ENCODE results near the gene TMEM200B. TPM values are rescaled to one million over a fixed set of nuclear protein-coding genes. Genes with fewer than 3 reads are reported as not detected.

The TMEM200B gene
- total and polyA plus RNA-seq, 10 donors, result 0.98 to 5.6 (median 3.7) TPM

DNA sequence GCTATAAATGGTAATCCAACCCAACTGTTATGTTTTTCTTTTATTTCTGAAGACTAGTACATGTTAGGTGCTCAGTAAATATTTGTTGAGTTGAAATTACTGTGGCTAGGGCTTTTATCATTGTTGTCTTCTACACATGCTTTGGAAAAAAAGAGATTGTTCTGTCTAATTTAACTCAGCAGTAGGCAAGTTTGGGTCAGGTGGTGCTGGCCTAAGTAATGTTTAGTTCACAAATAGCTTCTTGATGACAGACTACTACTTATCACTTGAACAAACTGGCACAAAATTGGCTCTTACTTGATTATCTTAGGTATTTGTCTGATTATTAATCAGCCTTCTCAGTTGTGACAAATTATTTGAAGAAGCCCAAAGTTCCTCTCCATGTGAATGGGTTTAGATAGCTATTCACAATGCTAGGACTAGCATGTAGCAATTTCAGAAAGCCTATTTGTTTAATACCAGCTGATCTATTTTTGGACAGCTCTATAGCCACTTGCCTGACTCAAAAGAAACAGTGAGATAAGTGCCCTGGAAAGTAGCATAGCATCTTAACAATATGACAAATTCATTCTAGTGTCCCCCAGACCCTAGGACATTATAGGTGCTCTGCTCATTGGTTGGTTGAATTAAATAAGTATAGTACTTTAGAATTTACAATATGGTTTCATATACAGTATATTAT lies 32.6 kb downstream of the TMEM200B start:
- no peak for DNase-seq
- Histone ChIP-seq H3K27ac (no peak overlapping the region), H3K4me1 (no peaks in the 10 kb centered on the region), H3K27me3 (replicated peaks in 1 of 7) (no peaks in the 10 kb centered on the region), H3K36me3 (peaks cover 0 to 77% (median 9%) of the 10 kb centered on the region in 6 donors), H3K4me3 (no peak overlapping the region), H3K9me3 (peaks cover 0 to 7% (median 3%) of the 10 kb centered on the region in 8 donors)
- TF ChIP-seq POLR2AphosphoS5 (IDR thresholded peaks at IDR 0.05), result no peak
- TF ChIP-seq, protein P1, sequence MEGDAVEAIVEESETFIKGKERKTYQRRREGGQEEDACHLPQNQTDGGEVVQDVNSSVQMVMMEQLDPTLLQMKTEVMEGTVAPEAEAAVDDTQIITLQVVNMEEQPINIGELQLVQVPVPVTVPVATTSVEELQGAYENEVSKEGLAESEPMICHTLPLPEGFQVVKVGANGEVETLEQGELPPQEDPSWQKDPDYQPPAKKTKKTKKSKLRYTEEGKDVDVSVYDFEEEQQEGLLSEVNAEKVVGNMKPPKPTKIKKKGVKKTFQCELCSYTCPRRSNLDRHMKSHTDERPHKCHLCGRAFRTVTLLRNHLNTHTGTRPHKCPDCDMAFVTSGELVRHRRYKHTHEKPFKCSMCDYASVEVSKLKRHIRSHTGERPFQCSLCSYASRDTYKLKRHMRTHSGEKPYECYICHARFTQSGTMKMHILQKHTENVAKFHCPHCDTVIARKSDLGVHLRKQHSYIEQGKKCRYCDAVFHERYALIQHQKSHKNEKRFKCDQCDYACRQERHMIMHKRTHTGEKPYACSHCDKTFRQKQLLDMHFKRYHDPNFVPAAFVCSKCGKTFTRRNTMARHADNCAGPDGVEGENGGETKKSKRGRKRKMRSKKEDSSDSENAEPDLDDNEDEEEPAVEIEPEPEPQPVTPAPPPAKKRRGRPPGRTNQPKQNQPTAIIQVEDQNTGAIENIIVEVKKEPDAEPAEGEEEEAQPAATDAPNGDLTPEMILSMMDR (IDR thresholded peaks at IDR 0.05 in 8 of 11, conservative IDR thresholded peaks at IDR 0.05 in 3 of 11), result no peak
- no peak for TF ChIP-seq POLR2A (IDR thresholded peaks at IDR 0.05)
- intact Hi-C loops (cut with DNase I; ENCODE audit: low total_unique reads), result no loop called here

DNA sequence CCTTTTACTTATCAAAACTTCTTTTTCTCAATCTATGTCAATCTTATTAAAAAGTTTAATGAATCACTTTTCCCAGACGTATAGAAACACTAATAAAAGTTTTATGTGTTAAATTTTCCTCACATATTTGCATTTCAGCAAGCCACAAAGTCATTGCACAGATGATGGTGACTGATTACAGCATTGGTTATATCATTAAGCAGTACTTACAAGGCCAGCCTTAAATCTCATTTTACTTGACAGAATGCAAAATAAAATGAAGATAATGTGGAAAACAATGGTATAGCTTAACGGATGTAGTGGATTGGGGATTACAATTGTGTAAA lies 39.5 kb downstream of the TMEM200B start:
- DNase-seq, result no peak
- TF ChIP-seq, protein P1 (IDR thresholded peaks at IDR 0.05 in 8 of 11, conservative IDR thresholded peaks at IDR 0.05 in 3 of 11), result no peak
- no peak for TF ChIP-seq POLR2A (IDR thresholded peaks at IDR 0.05)
- TF ChIP-seq POLR2AphosphoS5 (IDR thresholded peaks at IDR 0.05), result no peak
- 70 to 88% (median 73%) methylated on average over 2 of the region's 2 CpGs for WGBS, 5 donors
- H3K9me3 ChIP-seq, result no peaks in the 10 kb centered on the region
- no peaks in the 10 kb centered on the region for H3K4me1 ChIP-seq
- peaks cover 0 to 63% (median 7%) of the 10 kb centered on the region in 6 donors for H3K36me3 ChIP-seq
- no peak overlapping the region for H3K27ac ChIP-seq
- H3K27me3 ChIP-seq (replicated peaks in 1 of 7), result no peaks in the 10 kb centered on the region
- intact Hi-C loops (cut with DNase I; ENCODE audit: low total_unique reads), result no loop called here
- no peak overlapping the region for H3K4me3 ChIP-seq

DNA sequence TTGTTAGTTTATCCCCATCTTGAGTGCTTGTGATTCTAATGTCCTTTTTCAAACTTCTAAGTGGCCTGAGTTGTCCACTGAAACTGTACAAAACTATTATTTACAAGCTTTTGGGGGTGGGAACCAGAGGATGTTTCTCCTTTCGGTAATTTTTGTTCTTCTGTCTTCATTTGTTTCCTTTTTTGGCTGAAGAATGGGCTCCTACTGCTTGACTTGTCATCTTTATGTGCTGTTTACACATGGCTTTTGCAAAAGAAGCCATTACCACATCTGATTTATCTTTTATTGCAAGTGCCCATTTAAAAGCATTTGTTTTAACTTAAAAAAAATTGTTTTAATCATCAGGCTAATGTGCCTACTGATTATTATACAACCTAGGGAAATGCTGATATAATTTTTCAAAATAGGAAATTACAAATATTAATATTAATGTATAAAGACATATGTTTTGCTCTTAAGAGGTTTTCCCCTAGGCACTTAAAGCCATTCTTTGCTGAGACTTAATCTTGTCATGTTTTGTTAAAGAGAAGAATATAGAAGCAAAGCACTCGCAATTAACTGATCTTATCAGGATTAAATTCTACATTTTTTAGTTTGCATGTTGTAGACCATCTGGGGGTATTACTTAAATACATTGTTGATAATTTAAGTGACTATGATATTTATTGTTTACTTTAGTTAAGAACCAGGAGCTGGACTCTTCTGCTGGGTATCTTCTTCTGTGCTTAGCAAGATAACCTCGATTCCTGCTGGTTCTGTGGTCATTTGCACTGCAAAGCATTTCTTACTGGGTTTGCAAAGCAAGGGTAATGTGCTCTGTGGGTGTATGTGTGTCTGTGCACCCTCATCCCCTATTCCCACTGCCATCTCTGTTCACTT lies 40.1 kb downstream of the TMEM200B start:
- Histone ChIP-seq H3K4me1 (no peaks in the 10 kb centered on the region), H3K36me3 (peaks cover 0 to 63% (median 10%) of the 10 kb centered on the region in 6 donors), H3K27me3 (replicated peaks in 1 of 7) (no peaks in the 10 kb centered on the region), H3K27ac (no peak overlapping the region), H3K9me3 (no peaks in the 10 kb centered on the region), H3K4me3 (no peak overlapping the region)
- TF ChIP-seq, protein P1 (IDR thresholded peaks at IDR 0.05 in 8 of 11, conservative IDR thresholded peaks at IDR 0.05 in 3 of 11), result no peak
- TF ChIP-seq POLR2A (IDR thresholded peaks at IDR 0.05) (no peak), POLR2AphosphoS5 (IDR thresholded peaks at IDR 0.05) (no peak)
- intact Hi-C loops (cut with DNase I; ENCODE audit: low total_unique reads), result no loop called here
- no peak for DNase-seq
- WGBS, 5 donors, result 73 to 84% (median 78%) methylated on average over 3 of the region's 3 CpGs

DNA sequence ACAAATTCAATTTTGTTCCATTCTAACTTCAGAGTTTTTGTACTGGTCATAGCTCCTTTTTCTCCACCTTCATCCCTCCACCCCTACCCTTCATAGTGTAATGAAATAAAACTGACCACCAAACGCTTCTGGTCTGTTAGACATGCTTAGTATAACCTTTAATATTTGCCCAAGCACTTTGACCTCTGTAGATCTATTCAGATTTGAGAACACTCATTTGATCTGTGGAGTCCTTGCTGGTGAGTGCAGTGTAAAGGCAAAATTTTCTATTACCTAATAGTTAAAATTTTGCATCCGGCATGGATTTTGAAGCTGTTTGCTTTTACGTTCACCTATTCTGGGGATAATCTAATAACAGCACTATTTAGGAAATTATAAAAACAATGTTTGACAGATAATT lies 41.2 kb downstream of the TMEM200B start:
- Histone ChIP-seq H3K4me1 (no peaks in the 10 kb centered on the region), H3K27ac (no peak overlapping the region), H3K27me3 (replicated peaks in 1 of 7) (no peaks in the 10 kb centered on the region), H3K36me3 (peaks cover 0 to 63% (median 10%) of the 10 kb centered on the region in 6 donors), H3K4me3 (no peak overlapping the region), H3K9me3 (no peaks in the 10 kb centered on the region)
- intact Hi-C loops (cut with DNase I; ENCODE audit: low total_unique reads), result no loop called here
- no peak for DNase-seq
- WGBS, 5 donors, result 90 to 93% (median 93%) methylated on average over 3 of the region's 3 CpGs
- TF ChIP-seq POLR2A (IDR thresholded peaks at IDR 0.05) (no peak), POLR2AphosphoS5 (IDR thresholded peaks at IDR 0.05) (no peak)
- TF ChIP-seq, protein P1 (IDR thresholded peaks at IDR 0.05 in 8 of 11, conservative IDR thresholded peaks at IDR 0.05 in 3 of 11), result no peak

Measured in spleen (tissue), 11 donors.